A673 (cell line): ENCODE data around the gene SBF2.

Experiments
- EZH2 ChIP-seq: fragments of 200-600 bp; sonication (generic); IDR thresholded peaks from 2 replicates; pipeline ENCODE4 v1.6.1; 2017; ENCODE audit warnings: borderline replicate concordance, low read depth, mild to moderate bottlenecking, mixed read lengths, antibody characterized with exemption, low read length; ENCODE audit not compliant: poor library complexity, severe bottlenecking
- TF ChIP-seq, protein P1 (sequence below): fragments of 300-800, 200-600 bp; sonication (generic); conservative IDR thresholded peaks from 2 replicates; pipeline ENCODE4 v1.5.1; 2017; ENCODE audit warnings: low read depth, mild to moderate bottlenecking, antibody characterized with exemption, low read length, moderate library complexity, mixed read lengths

DNA sequence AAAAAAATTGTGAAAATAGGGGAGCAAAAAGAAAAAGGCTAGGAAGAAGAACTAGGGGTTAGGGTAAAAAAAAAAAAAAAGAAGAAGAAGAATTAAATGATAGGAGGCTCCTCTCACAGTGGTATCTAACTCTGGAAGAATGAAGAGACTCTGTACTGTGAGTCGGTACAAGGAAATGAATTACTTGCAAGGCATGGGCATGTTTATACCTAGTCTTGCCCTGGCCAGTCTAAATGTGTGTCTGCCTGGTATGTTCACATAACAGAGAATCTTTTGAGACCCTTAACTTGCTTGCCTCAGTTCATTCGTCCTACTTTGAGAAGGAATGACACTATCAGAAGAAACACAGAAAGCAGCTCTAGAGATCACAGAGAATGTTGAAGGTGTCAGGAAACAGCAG is 470.6 kb downstream of the SBF2 start:
- TF ChIP-seq, protein P1, sequence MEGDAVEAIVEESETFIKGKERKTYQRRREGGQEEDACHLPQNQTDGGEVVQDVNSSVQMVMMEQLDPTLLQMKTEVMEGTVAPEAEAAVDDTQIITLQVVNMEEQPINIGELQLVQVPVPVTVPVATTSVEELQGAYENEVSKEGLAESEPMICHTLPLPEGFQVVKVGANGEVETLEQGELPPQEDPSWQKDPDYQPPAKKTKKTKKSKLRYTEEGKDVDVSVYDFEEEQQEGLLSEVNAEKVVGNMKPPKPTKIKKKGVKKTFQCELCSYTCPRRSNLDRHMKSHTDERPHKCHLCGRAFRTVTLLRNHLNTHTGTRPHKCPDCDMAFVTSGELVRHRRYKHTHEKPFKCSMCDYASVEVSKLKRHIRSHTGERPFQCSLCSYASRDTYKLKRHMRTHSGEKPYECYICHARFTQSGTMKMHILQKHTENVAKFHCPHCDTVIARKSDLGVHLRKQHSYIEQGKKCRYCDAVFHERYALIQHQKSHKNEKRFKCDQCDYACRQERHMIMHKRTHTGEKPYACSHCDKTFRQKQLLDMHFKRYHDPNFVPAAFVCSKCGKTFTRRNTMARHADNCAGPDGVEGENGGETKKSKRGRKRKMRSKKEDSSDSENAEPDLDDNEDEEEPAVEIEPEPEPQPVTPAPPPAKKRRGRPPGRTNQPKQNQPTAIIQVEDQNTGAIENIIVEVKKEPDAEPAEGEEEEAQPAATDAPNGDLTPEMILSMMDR = no peak
- no peak for TF ChIP-seq EZH2
